ENCODE data around the gene SOHLH1.

SOHLH1 gene

DNA sequence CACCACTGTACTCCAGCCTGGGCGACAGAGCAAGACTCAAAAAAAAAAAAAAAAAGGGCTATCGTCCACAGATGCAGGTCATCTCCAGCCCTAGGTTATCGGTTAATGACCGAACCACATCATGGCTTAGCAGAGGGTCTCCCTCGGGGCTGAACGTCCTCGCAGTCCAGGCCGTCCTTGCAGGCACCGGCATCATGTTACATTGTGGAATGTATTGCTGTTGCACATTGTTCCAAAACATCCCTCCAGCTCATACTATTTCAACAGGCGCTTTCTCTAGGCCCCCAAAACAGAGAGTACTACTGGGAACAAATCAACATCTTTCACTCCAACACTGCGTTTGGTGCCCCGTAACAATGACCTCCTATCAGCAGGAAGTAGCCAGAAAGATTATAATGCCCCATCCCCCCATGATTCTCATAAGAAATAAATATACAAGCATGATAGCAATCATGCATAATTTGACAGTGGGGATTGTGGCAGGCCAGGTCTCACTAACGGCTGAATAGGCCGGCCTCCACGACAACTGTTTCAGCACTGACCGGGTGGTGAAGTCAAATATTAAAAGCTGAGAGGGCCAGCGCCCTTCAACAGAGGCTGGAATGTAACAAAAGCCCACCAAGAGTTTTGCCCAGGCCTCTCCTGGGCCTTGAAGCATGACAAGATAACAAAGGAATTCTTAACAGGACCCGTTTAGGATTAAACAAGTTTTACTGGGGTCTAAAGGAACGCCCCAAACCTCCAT is 37.3 kb downstream of the SOHLH1 start:
- DNase-seq (ENCODE audit: low read depth in 2 of 2): no peak

DNA sequence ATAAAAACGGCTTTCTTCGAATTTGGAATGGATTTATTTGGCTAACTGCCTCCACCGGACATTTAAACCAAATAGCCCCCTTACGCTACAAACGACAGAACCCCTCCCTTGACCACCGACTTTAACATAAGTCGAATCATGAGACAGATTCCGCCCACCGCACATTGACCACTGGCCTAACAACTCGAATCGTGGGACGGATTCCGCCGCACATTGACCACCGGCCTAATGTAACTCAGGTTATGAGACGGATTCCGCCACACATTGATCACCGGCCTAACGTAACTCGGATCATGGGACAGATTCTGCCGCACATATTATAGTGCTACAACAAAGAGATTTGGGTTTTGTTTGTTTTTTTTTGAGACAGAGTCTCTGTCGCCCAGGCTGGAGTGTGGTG is 38.9 kb downstream of the SOHLH1 start:
- DNase-seq (ENCODE audit: low read depth in 2 of 2): no peak

DNA sequence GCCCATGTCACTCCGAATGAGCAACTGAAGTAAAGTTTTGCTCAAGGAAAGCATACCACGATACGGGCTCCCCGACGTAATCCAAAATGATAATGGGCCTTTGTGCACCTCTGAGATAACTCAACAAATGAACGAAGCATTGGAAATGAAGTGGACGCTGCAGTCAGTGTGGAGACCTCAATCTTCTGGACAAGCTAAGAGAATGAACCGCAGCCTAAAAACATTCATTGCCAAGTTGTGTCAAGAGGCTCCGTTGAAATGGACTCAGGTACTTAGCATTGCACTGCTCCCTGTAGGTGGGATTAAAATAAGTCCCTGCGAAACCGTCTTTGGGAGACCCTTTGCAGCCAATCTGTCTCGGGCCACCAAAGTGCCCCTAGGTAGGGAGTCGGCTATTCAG is 40.0 kb downstream of the SOHLH1 start:
- no peak for DNase-seq (ENCODE audit: low read depth in 2 of 2)

DNA sequence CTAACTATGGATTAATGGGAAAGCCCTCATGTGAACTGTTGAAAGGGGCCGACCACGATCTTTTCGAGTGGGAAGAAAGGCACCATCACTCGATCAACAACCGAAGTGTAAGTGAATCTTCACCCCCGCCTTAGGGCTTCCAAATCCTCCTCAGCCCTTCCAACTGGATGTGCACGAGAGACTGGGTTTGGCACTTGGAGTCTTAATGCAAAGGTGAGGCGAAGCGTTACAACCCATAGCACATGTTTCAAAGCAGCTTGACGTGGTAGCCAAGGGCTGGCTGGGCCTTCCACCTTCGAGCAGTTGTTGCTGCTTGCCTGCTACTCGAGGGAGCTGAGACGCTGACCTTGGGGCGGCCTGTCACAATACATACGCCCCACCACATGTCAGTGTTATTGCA is 41.9 kb downstream of the SOHLH1 start:
- no peak for DNase-seq (ENCODE audit: low read depth in 2 of 2)

DNA sequence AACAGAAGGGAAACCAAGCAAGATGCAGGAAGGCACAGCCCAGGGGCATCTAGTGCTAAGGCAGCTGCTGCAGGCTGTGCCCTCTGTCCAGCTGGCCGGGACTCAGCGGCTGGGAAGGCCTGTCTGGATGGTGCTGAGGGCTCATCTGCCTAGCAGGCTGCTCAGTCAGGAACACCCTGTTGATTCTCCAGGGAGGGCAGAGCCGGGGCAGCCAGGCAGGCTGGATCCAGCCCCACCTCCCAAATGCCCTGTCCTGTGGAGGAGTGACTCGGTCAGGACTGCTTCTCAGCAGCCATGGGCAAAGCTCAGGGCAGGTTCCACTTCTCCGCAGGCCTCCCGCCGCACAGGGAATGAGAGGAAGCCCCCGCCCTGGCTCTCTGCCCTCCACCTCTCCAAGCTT is 44.0 kb downstream of the SOHLH1 start:
- no peak for DNase-seq (ENCODE audit: low read depth in 2 of 2)

DNA sequence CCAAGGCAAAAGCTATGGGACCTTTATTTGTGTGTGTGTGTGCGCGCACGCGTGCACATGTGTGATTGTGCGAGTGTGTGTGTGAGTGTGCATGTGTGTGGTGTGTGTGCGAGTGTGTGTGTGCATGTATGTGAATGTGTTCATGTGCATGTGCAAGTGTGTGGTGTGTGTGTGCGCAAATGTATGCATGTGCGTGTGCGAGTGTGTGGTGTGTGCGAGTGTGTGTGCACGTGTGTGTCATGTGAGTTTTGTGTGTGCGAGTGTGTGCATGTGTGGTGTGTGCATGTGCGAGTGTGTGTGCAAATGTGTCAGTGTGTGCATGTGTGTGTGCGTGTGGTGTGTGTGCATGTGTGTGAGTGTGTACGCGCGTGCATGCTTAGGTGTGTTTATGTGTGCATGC is 48.9 kb downstream of the SOHLH1 start:
- DNase-seq (ENCODE audit: low read depth in 2 of 2): no peak

DNA sequence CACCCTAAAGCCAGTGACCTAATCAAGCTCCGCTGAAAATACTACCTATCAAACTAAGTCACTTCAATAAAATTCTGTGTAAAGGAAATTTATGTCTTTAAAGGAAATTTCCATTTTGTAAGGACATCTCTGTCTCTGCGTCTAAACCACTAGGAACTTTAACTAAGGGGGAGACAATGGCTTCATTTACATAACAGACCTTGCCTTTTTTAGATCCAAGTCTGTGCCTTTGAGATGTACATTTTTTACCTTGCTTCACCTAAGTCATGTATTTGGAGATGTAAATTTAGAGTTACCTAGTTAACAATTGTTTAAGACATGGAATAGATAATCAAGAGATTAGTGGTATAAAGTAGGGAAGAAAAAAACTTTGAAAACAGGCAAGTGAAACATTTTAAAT is 49.8 kb downstream of the SOHLH1 start:
- no peak for DNase-seq (ENCODE audit: low read depth in 2 of 2)

DNA sequence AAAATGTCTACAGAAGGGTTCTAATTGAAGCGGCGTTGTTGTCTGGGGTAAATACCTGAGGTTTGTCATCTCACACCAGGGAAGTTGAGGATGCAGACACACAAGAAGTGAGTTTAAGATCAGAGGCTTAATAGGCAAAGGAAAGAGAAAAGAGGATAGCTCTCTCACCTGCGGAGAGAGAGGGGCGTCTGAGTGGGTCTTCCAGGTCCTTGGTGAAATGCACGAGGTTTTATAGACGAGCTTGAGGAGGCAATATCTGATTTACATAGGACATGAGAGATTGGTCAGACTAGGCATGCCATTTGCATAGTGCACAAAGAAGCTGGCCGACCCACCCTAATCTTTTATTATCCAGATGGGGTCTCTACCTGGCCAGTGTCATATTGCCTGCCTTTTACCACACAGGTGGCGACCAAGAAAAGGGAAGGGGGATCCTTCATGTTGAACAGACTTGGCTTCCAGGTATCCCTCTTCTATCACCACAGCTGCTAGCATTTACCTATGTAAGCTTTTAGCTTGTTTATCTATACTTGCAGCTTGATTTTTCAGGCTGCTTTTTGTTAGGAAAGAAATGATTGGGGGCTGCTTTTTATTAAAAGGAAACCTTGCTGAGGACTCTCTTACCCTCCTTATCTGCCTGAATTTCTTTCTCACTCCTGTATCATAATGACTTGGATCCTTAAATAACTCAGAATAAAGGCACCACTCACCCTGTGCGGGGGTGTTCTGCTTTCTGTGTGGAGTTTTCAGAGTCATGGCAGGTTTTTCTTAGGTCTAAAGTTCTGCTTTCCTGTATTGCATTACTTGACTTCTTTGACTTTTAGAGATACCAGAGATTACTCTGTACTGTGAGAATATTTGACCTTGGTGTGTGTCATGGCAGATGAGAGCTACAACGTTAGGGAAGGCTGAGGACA is 50.5 kb downstream of the SOHLH1 start:
- DNase-seq (ENCODE audit: low read depth in 2 of 2): no peak

DNA sequence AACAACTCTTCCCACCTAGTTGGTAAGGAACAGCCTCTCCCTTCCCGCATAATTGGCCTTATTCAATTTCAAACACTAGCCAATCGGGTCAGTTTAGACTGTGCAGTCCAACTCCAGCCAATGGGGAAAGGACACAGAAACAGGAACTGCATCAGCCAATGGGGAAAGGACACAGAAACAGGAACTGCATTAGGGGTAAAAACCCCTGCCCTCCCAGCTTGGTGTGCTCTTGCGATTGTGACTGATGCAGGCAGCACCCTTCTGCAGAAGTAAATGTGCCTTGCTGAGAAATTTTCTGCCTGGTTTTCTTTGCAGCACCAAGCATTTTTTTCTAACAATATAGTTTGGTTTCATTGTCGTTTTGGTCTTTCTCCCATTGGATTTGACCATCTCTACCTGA is 51.4 kb downstream of the SOHLH1 start:
- no peak for DNase-seq (ENCODE audit: low read depth in 2 of 2)

DNA sequence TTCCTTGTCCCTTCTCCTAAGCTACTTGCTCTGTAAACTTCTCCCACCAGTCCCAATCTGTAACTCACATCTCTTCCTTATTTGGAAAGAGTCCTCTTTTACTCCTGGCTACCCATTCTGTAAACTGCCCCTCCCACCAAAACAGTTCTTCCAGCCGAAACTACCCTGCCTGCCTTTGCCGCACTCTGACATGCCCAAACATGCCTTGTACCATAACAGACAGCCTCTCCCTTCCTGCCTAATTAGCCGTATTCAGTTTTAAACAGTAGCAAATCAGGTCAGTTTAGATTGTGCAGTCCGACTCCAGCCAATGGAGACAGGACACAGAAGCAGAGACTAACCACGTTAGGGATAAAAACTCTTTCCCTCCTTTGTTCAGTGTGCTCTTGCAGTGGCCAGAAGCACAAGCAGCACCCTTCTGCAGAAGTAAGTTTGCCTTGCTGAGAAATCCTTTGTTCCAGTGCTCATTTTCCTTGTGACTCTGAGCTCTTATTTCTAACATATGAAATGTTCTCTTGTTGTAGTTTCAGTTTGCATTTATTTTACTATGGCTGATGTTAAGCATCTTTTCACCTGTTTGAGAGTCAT is 54.6 kb downstream of the SOHLH1 start:
- no peak for DNase-seq (ENCODE audit: low read depth in 2 of 2)

Data from activated CD8-positive, alpha-beta memory T cell treated with anti-CD3 and anti-CD28 coated beads for 4 hours (primary cell).